ENCODE results near the gene ANO6.
"Not testable (repeated sequence)": the region's sequence is repeated elsewhere in the genome, so short reads cannot be mapped to it uniquely, and the experiment has no call there.

ANO6 gene

GRCh38 chr12:45244561-45245343 is 28.9 kb downstream of the ANO6 start:
- DNase-seq: no peak

GRCh38 chr12:45246236-45246635 is 30.3 kb downstream of the ANO6 start:
- no peak for DNase-seq

GRCh38 chr12:45247589-45247988 is 31.7 kb downstream of the ANO6 start:
- no peak for DNase-seq

- no peak for DNase-seq
Observed at GRCh38 chr12:45248095-45248494, 32.2 kb downstream of the ANO6 start.

- no peak for DNase-seq
Observed at GRCh38 chr12:45254254-45254653, 38.4 kb downstream of the ANO6 start.

- DNase-seq: no peak
Observed at GRCh38 chr12:45256721-45257120, 40.8 kb downstream of the ANO6 start.

- no peak for DNase-seq
Observed at GRCh38 chr12:45257185-45257930, 41.5 kb downstream of the ANO6 start.

- DNase-seq: no peak
Observed at GRCh38 chr12:45259675-45260074, 43.8 kb downstream of the ANO6 start.

GRCh38 chr12:45260104-45260815 is 44.4 kb downstream of the ANO6 start:
- DNase-seq: no peak

- no peak for DNase-seq
Observed at GRCh38 chr12:45260854-45261253, 45.0 kb downstream of the ANO6 start.

- not testable (repeated sequence) for DNase-seq
Observed at GRCh38 chr12:45262185-45262584, 46.3 kb downstream of the ANO6 start.

- no peak for DNase-seq
Observed at GRCh38 chr12:45263587-45263986, 47.7 kb downstream of the ANO6 start.

- DNase-seq: peak; percentile 4
Observed at GRCh38 chr12:45268672-45269411, 52.9 kb downstream of the ANO6 start.

- no peak for DNase-seq
Observed at GRCh38 chr12:45269412-45269751, 53.5 kb downstream of the ANO6 start.

- no peak for DNase-seq
Observed at GRCh38 chr12:45270951-45271350, 55.1 kb downstream of the ANO6 start.

- DNase-seq: no peak
Observed at GRCh38 chr12:45273717-45274271, 57.9 kb downstream of the ANO6 start.

- DNase-seq: no peak
Observed at GRCh38 chr12:45276154-45276755, 60.4 kb downstream of the ANO6 start.

- no peak for DNase-seq
Observed at GRCh38 chr12:45278447-45278846, 62.6 kb downstream of the ANO6 start.

- DNase-seq: no peak
Observed at GRCh38 chr12:45279931-45280830, 64.3 kb downstream of the ANO6 start.

- no peak for DNase-seq
Observed at GRCh38 chr12:45281994-45282393, 66.1 kb downstream of the ANO6 start.

- no peak for DNase-seq
Observed at GRCh38 chr12:45282411-45282810, 66.5 kb downstream of the ANO6 start.
